Panc1 (cell line): ENCODE measurements around the gene ITGB8. TPM values are rescaled to one million over a fixed set of nuclear protein-coding genes. Genes with fewer than 3 reads are reported as not detected.

Experiments used
- ATAC-seq: fragments of 200-7000 bp; cut with Tn5 transposase; 2 replicates; pipeline ENCODE4 v1.9.1; 2020; ENCODE audit warnings: mild to moderate bottlenecking, moderate library complexity
- BruUV-seq: library from RNA; stranded (reverse); fragments of 400-500 nt; replicated peaks from 2 replicates; lab custom pipeline; 2021; lab: Mats Ljungman, UMichigan
- CTCF ChIA-PET: fragments of 300-600 bp; sonication (Branson Sonifier 250); formaldehyde crosslinking; loops from one replicate; lab custom pipeline; 2022; ENCODE audit warnings: antibody characterized with exemption; lab: Charles Lee
- POLR2A ChIA-PET: fragments of 300-600 bp; sonication (Branson Sonifier 250); formaldehyde crosslinking; loops from one replicate; lab custom pipeline; 2022; ENCODE audit warnings: antibody characterized with exemption; lab: Charles Lee
- DNase-seq: peaks from one replicate; pipeline ENCODE4 v3.0.0-alpha.2; 2010; ENCODE audit warnings: low read depth, low spot score
- H3K27ac ChIP-seq: 2 replicates; pipeline ENCODE4 v1.5.1; 2011; ENCODE audit warnings: mild to moderate bottlenecking, low read length, inconsistent platforms
- H3K27me3 ChIP-seq: fragments of 200-500 bp; sonication (Bioruptor generic); 2 replicates; pipeline ENCODE4 v1.6.0; 2014; ENCODE audit warnings: low read length, inconsistent platforms; ENCODE audit not compliant: control insufficient read depth, insufficient read depth
- H3K36me3 ChIP-seq: fragments of 200-500 bp; sonication (Bioruptor generic); 2 replicates; pipeline ENCODE4 v1.5.1; 2014; ENCODE audit warnings: inconsistent platforms, mild to moderate bottlenecking, low read length, moderate library complexity; ENCODE audit not compliant: control insufficient read depth, insufficient read depth
- H3K4me1 ChIP-seq: 2 replicates; pipeline ENCODE4 v1.5.1; 2011; ENCODE audit warnings: inconsistent platforms, mild to moderate bottlenecking, low read length, moderate library complexity; ENCODE audit not compliant: control insufficient read depth, insufficient read depth
- H3K4me3 ChIP-seq, 2 experiments: 2 replicates each; pipeline ENCODE4 v1.5.1; 2011 to 2012; ENCODE audit warnings: low read depth in 2 of 2, low read length in 2 of 2, mild to moderate bottlenecking in 2 of 2, inconsistent platforms in 1 of 2, moderate library complexity in 1 of 2
- H3K9me3 ChIP-seq: fragments of 200-500 bp; sonication (Bioruptor generic); 2 replicates; pipeline ENCODE4 v1.5.1; 2014; ENCODE audit warnings: low read depth, mild to moderate bottlenecking, inconsistent platforms, low read length, moderate library complexity; ENCODE audit not compliant: control insufficient read depth, insufficient read depth
- POLR2AphosphoS5 ChIP-seq: IDR thresholded peaks from 2 replicates; pipeline ENCODE4 v1.6.1; 2012; ENCODE audit warnings: mild to moderate bottlenecking, low read depth, low read length, moderate library complexity
- SIN3A ChIP-seq: IDR thresholded peaks from 2 replicates; pipeline ENCODE4 v1.6.1; 2012; ENCODE audit warnings: low read depth, mild to moderate bottlenecking, low read length, moderate library complexity, borderline replicate concordance; ENCODE audit not compliant: insufficient read depth
- TCF7L2 ChIP-seq: IDR thresholded peaks from 2 replicates; pipeline ENCODE4 v1.6.1; 2011; ENCODE audit warnings: mild to moderate bottlenecking, low read depth, low read length, inconsistent platforms
- in situ Hi-C: cut with HindIII; loops from 2 replicates; pipeline ENCODE4 v1.10.0; 2016; ENCODE audit warnings: low sequenced_read_pairs, low pct_unique_long_range_greater_than_20kb
- intact Hi-C: fragments of 100-400 bp; cut with micrococcal nuclease; formaldehyde crosslinking; loops from one replicate; pipeline ENCODE4 v1.10.0; 2022; ENCODE audit not compliant: unreplicated experiment
- total RNA-seq: library from RNA; stranded (reverse); gene quantifications from one replicate; pipeline ENCODE4 v1.2.1, GENCODE V29; 2021; ENCODE audit not compliant: unreplicated experiment
- TF ChIP-seq, protein P1 (sequence below): fragments of 450-650 bp; IDR thresholded peaks from 2 replicates; pipeline ENCODE4 v1.5.1; 2017; ENCODE audit warnings: mild to moderate bottlenecking
- TF ChIP-seq, protein P2 (sequence below), 2 experiments: IDR thresholded peaks; 2 replicates each; pipeline ENCODE4 v1.6.1; 2011 to 2012; ENCODE audit warnings: low read depth in 2 of 2, control low read depth in 1 of 2, low read length in 1 of 2, mild to moderate bottlenecking in 1 of 2, moderate library complexity in 1 of 2; ENCODE audit not compliant: insufficient read depth in 1 of 2

ITGB8 gene
- total RNA-seq, 1 experiment from 2014 or later, result 4.9 TPM

DNA sequence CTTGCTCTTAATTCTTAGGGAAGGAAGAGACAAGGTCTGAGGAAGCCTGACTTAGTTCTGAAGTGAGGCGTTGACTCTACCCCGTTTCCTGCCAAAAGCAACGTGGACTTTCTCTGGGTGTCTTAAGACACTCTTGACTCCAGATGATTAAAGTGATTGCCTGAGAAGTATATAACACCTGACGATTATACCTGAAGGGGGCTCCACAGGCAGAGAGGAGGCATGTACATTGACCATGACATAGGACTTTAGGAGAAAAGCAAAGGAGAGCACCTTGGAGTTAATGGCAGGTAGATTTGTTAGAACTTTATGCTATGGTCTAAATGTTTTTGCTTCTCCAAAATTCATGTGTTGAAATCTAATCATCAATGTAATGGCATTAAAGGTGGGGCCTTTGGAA, 15.9 kb downstream of the ITGB8 start:
- intact Hi-C loops, result no loop called here
- H3K27me3 ChIP-seq, result no peaks in the 10 kb centered on the region
- ChIA-PET CTCF (no interaction called here), POLR2A (no interaction called here)
- no peak overlapping the region for H3K4me3 ChIP-seq
- H3K4me1 ChIP-seq, result peaks cover 9% of the 10 kb centered on the region
- ATAC-seq, result no peak
- no peak overlapping the region for H3K27ac ChIP-seq
- DNase-seq, result no peak
- no peaks in the 10 kb centered on the region for H3K36me3 ChIP-seq
- no TSS peak for BruUV-seq
- TF ChIP-seq SIN3A (no peak), POLR2AphosphoS5 (no peak), TCF7L2 (no peak)
- TF ChIP-seq, protein P1, sequence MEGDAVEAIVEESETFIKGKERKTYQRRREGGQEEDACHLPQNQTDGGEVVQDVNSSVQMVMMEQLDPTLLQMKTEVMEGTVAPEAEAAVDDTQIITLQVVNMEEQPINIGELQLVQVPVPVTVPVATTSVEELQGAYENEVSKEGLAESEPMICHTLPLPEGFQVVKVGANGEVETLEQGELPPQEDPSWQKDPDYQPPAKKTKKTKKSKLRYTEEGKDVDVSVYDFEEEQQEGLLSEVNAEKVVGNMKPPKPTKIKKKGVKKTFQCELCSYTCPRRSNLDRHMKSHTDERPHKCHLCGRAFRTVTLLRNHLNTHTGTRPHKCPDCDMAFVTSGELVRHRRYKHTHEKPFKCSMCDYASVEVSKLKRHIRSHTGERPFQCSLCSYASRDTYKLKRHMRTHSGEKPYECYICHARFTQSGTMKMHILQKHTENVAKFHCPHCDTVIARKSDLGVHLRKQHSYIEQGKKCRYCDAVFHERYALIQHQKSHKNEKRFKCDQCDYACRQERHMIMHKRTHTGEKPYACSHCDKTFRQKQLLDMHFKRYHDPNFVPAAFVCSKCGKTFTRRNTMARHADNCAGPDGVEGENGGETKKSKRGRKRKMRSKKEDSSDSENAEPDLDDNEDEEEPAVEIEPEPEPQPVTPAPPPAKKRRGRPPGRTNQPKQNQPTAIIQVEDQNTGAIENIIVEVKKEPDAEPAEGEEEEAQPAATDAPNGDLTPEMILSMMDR, result no peak
- TF ChIP-seq, protein P2, sequence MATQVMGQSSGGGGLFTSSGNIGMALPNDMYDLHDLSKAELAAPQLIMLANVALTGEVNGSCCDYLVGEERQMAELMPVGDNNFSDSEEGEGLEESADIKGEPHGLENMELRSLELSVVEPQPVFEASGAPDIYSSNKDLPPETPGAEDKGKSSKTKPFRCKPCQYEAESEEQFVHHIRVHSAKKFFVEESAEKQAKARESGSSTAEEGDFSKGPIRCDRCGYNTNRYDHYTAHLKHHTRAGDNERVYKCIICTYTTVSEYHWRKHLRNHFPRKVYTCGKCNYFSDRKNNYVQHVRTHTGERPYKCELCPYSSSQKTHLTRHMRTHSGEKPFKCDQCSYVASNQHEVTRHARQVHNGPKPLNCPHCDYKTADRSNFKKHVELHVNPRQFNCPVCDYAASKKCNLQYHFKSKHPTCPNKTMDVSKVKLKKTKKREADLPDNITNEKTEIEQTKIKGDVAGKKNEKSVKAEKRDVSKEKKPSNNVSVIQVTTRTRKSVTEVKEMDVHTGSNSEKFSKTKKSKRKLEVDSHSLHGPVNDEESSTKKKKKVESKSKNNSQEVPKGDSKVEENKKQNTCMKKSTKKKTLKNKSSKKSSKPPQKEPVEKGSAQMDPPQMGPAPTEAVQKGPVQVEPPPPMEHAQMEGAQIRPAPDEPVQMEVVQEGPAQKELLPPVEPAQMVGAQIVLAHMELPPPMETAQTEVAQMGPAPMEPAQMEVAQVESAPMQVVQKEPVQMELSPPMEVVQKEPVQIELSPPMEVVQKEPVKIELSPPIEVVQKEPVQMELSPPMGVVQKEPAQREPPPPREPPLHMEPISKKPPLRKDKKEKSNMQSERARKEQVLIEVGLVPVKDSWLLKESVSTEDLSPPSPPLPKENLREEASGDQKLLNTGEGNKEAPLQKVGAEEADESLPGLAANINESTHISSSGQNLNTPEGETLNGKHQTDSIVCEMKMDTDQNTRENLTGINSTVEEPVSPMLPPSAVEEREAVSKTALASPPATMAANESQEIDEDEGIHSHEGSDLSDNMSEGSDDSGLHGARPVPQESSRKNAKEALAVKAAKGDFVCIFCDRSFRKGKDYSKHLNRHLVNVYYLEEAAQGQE (IDR thresholded peaks at IDR 0.05; ENCODE audit: insufficient read depth in 1 of 2, low read depth in 2 of 2, low read length in 1 of 2), result no peak
- H3K9me3 ChIP-seq, result no peaks in the 10 kb centered on the region
- in situ Hi-C loops, result no loop called here

DNA sequence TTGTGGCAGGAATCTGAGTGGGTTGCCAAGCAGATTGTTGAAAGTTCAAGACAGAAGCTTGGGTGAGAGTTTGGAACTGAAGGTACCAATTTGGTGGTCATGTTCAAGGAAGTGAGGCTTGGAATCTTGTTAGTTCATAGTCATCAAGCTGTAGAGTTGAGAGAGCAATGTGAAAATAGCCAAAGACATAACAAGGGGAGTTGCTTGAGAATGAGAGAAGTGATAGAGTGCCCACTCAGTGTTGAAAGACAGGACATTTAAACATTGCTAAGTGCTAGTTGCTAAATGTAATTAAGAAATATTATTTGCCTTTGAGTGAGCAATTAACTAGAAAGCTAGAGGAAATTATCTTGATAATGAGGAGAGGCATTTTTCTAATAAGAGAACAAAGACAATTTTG, 17.0 kb downstream of the ITGB8 start:
- no TSS peak for BruUV-seq
- intact Hi-C loops (no loop called here), in situ Hi-C loops (no loop called here)
- TF ChIP-seq, protein P2 (IDR thresholded peaks at IDR 0.05; ENCODE audit: insufficient read depth in 1 of 2, low read depth in 2 of 2, low read length in 1 of 2), result no peak
- TF ChIP-seq, protein P1, result no peak
- TF ChIP-seq TCF7L2, result no peak
- no peak for TF ChIP-seq POLR2AphosphoS5
- TF ChIP-seq SIN3A, result no peak
- H3K4me1 ChIP-seq, result peaks cover 17% of the 10 kb centered on the region
- no peak overlapping the region for H3K27ac ChIP-seq
- ChIA-PET CTCF (no interaction called here), POLR2A (no interaction called here)
- no peak overlapping the region for H3K4me3 ChIP-seq
- no peaks in the 10 kb centered on the region for H3K9me3 ChIP-seq
- no peak for DNase-seq
- ATAC-seq, result no peak
- H3K27me3 ChIP-seq, result no peaks in the 10 kb centered on the region
- H3K36me3 ChIP-seq, result no peaks in the 10 kb centered on the region
